T-helper 2 cell treated with Interferon-gamma antibody and Interleukin-4, amounts not matched to agents 100 ng/mL and 5 ng/mL, for 36 hours (primary cell): ENCODE results near the gene AFF1. TPM values are rescaled to one million over a fixed set of nuclear protein-coding genes. Genes with fewer than 3 reads are reported as not detected.
"Not testable (repeated sequence)": the region's sequence is repeated elsewhere in the genome, so short reads cannot be mapped to it uniquely, and the experiment has no call there.

Source experiments
- intact Hi-C: fragments of 100-400 bp; cut with micrococcal nuclease; formaldehyde crosslinking; loops from one replicate; pipeline ENCODE4 v1.15.1; 2023
- total RNA-seq: library from RNA; stranded (reverse); gene quantifications from 2 replicates; pipeline ENCODE4 v1.2.3, GENCODE V29; 2022

AFF1 gene
- total RNA-seq, 1 donor from 2014 or later = 68.5 TPM

GRCh38 chr4:87030124-87030523, 95.3 kb downstream of the AFF1 start:
- intact Hi-C loops = no loop called here

- intact Hi-C loops = no loop called here
Measured at GRCh38 chr4:87030755-87031441, 96.1 kb downstream of the AFF1 start.

GRCh38 chr4:87031920-87032319, 97.1 kb downstream of the AFF1 start:
- intact Hi-C loops = no loop called here

- intact Hi-C loops = no loop called here
Measured at GRCh38 chr4:87032884-87033533, 98.2 kb downstream of the AFF1 start.

- intact Hi-C loops = no loop called here
Measured at GRCh38 chr4:87033902-87034301, 99.1 kb downstream of the AFF1 start.

GRCh38 chr4:87034527-87034926, 99.7 kb downstream of the AFF1 start:
- intact Hi-C loops = no loop called here

- intact Hi-C loops = no loop called here
Measured at GRCh38 chr4:87035881-87036509, 101.2 kb downstream of the AFF1 start.

GRCh38 chr4:87036713-87037112, 101.9 kb downstream of the AFF1 start:
- intact Hi-C loops = no loop called here

- intact Hi-C loops = not testable (repeated sequence)
Measured at GRCh38 chr4:87037171-87037570, 102.4 kb downstream of the AFF1 start.

- intact Hi-C loops = no loop called here
Measured at GRCh38 chr4:87037671-87038334, 103.0 kb downstream of the AFF1 start.

GRCh38 chr4:87038837-87039615, 104.2 kb downstream of the AFF1 start:
- intact Hi-C loops = no loop called here

- intact Hi-C loops = no loop called here
Measured at GRCh38 chr4:87041141-87041540, 106.3 kb downstream of the AFF1 start.

- intact Hi-C loops = no loop called here
Measured at GRCh38 chr4:87042221-87042620, 107.4 kb downstream of the AFF1 start.

GRCh38 chr4:87042986-87043820, 108.4 kb downstream of the AFF1 start:
- intact Hi-C loops = no loop called here

GRCh38 chr4:87044511-87045233, 109.9 kb downstream of the AFF1 start:
- intact Hi-C loops = no loop called here

- intact Hi-C loops = no loop called here
Measured at GRCh38 chr4:87045234-87045558, 110.4 kb downstream of the AFF1 start.

- intact Hi-C loops = no loop called here
Measured at GRCh38 chr4:87045659-87046058, 110.8 kb downstream of the AFF1 start.

- intact Hi-C loops = no loop called here
Measured at GRCh38 chr4:87046121-87046551, 111.3 kb downstream of the AFF1 start.

GRCh38 chr4:87047281-87047798, 112.5 kb downstream of the AFF1 start:
- intact Hi-C loops = no loop called here

GRCh38 chr4:87049508-87049907, 114.7 kb downstream of the AFF1 start:
- intact Hi-C loops = no loop called here
